ENCODE results near the gene TICAM1. TPM values are rescaled to one million over a fixed set of nuclear protein-coding genes. Genes with fewer than 3 reads are reported as not detected.

TICAM1 gene
- total RNA-seq (ENCODE audit: low replicate concordance) = 0.65 and 3.2 TPM in 2 replicates

- TF ChIP-seq CTCF (IDR thresholded peaks at IDR 0.05; ENCODE audit: insufficient read depth, low read length) = no peak
- DNase-seq (ENCODE audit: low read depth) = peak; percentile 68
- H3K4me3 ChIP-seq (ENCODE audit: low read depth, low read length) = peak within 1 kb of the TSS; percentile 91
Observed at GRCh38 chr19:4831304-4831978, at the start of gene TICAM1. Gene TICAM1 (minus strand): TSS chr19:4831712. CDS start chr19:4818377, 13,335 bp downstream.

- H3K4me3 ChIP-seq (ENCODE audit: low read depth, low read length) = no peak overlapping the region
- no peak for DNase-seq (ENCODE audit: low read depth)
- TF ChIP-seq CTCF (IDR thresholded peaks at IDR 0.05; ENCODE audit: insufficient read depth, low read length) = no peak
Observed at GRCh38 chr19:4879041-4879440, 47.5 kb upstream of the TICAM1 start.

- no peak overlapping the region for H3K4me3 ChIP-seq (ENCODE audit: low read depth, low read length)
- TF ChIP-seq CTCF (IDR thresholded peaks at IDR 0.05; ENCODE audit: insufficient read depth, low read length) = no peak
- no peak for DNase-seq (ENCODE audit: low read depth)
Observed at GRCh38 chr19:4878491-4878968, 47.0 kb upstream of the TICAM1 start.

- DNase-seq (ENCODE audit: low read depth) = no peak
- no peak for TF ChIP-seq CTCF (IDR thresholded peaks at IDR 0.05; ENCODE audit: insufficient read depth, low read length)
- H3K4me3 ChIP-seq (ENCODE audit: low read depth, low read length) = no peak overlapping the region
Observed at GRCh38 chr19:4877753-4878490, 46.4 kb upstream of the TICAM1 start.

- no peak for TF ChIP-seq CTCF (IDR thresholded peaks at IDR 0.05; ENCODE audit: insufficient read depth, low read length)
- H3K4me3 ChIP-seq (ENCODE audit: low read depth, low read length) = no peak overlapping the region
- DNase-seq (ENCODE audit: low read depth) = no peak
Observed at GRCh38 chr19:4873930-4874329, 42.4 kb upstream of the TICAM1 start.

GRCh38 chr19:4871711-4872110 is 40.2 kb upstream of the TICAM1 start:
- no peak for DNase-seq (ENCODE audit: low read depth)
- H3K4me3 ChIP-seq (ENCODE audit: low read depth, low read length) = no peak overlapping the region
- no peak for TF ChIP-seq CTCF (IDR thresholded peaks at IDR 0.05; ENCODE audit: insufficient read depth, low read length)

Data from fibroblast of the aortic adventitia (primary cell).